HEK293 (cell line): ENCODE measurements around the gene APBA1.

Source experiments
- GLI2 ChIP-seq: fragments of 450-650 bp; formaldehyde crosslinking; IDR thresholded peaks from 2 replicates; pipeline ENCODE4; 2017; ENCODE audit warnings: missing biosample characterization, missing genetic modification characterization, low read depth, borderline replicate concordance
- HOXA7 ChIP-seq: sonication (generic); formaldehyde crosslinking; IDR thresholded peaks from 2 replicates; pipeline ENCODE4 v1.8.1; 2022; ENCODE audit warnings: missing genetic modification reagents, borderline replicate concordance
- ZBTB21 ChIP-seq: fragments of 450-650 bp; formaldehyde crosslinking; IDR thresholded peaks from 2 replicates; pipeline ENCODE4 v1.5.1; 2017; ENCODE audit warnings: missing biosample characterization, missing genetic modification characterization
- ZFP3 ChIP-seq: fragments of 450-650 bp; formaldehyde crosslinking; IDR thresholded peaks from 2 replicates; pipeline ENCODE4 v1.5.1; 2016; ENCODE audit warnings: low read depth, missing biosample characterization, missing genetic modification characterization
- ZNF121 ChIP-seq: fragments of 450-650 bp; formaldehyde crosslinking; IDR thresholded peaks from 2 replicates; pipeline ENCODE4 v1.5.1; 2016; ENCODE audit warnings: missing biosample characterization, missing genetic modification characterization
- ZNF335 ChIP-seq: fragments of 450-650 bp; formaldehyde crosslinking; conservative IDR thresholded peaks from 2 replicates; pipeline ENCODE4 v1.5.1; 2016; ENCODE audit warnings: missing biosample characterization, missing genetic modification characterization
- ZNF354C ChIP-seq: fragments of 450-650 bp; formaldehyde crosslinking; IDR thresholded peaks from 2 replicates; pipeline ENCODE4 v1.5.1; 2016; ENCODE audit warnings: missing biosample characterization, missing genetic modification characterization, low read depth, borderline replicate concordance
- ZNF664 ChIP-seq: fragments of 450-650 bp; formaldehyde crosslinking; IDR thresholded peaks from 2 replicates; pipeline ENCODE4 v1.5.1; 2016; ENCODE audit warnings: missing biosample characterization, missing genetic modification characterization
- TF ChIP-seq, protein P1 (sequence below): fragments of 450-650 bp; formaldehyde crosslinking; IDR thresholded peaks from 2 replicates; pipeline ENCODE4 v1.5.1; 2016; ENCODE audit warnings: missing biosample characterization, missing genetic modification characterization
- TF ChIP-seq, protein P2 (sequence below): fragments of 450-650 bp; formaldehyde crosslinking; IDR thresholded peaks from 2 replicates; pipeline ENCODE4 v1.5.1; 2016; ENCODE audit warnings: missing biosample characterization, missing genetic modification characterization

DNA sequence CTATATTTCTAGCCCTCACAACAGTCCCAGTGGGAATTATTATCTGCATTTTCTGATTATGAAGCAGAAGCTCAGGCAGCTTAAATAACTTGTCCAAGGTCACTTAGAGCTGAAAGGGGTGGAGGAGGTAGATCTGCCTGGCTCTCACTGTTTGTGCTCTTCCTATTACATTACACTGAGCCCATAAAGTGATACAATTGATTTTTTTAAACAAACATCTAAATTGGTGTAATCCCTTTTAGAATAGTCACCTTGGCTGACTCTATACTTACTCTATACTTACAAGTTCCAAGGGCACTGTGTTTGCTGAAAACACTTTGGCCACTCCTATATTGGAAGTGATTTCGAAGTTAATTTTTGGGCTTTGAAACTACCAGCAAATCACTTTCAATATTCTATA is 144.7 kb downstream of the APBA1 start:
- TF ChIP-seq ZFP3: no peak
- TF ChIP-seq, protein P1, sequence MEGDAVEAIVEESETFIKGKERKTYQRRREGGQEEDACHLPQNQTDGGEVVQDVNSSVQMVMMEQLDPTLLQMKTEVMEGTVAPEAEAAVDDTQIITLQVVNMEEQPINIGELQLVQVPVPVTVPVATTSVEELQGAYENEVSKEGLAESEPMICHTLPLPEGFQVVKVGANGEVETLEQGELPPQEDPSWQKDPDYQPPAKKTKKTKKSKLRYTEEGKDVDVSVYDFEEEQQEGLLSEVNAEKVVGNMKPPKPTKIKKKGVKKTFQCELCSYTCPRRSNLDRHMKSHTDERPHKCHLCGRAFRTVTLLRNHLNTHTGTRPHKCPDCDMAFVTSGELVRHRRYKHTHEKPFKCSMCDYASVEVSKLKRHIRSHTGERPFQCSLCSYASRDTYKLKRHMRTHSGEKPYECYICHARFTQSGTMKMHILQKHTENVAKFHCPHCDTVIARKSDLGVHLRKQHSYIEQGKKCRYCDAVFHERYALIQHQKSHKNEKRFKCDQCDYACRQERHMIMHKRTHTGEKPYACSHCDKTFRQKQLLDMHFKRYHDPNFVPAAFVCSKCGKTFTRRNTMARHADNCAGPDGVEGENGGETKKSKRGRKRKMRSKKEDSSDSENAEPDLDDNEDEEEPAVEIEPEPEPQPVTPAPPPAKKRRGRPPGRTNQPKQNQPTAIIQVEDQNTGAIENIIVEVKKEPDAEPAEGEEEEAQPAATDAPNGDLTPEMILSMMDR (tag by site-specific recombination): no peak
- TF ChIP-seq GLI2 (tag by site-specific recombination): no peak
- no peak for TF ChIP-seq ZNF335 (tag by site-specific recombination)
- TF ChIP-seq HOXA7 (CRISPR knock-in tag): no peak
- TF ChIP-seq, protein P2, sequence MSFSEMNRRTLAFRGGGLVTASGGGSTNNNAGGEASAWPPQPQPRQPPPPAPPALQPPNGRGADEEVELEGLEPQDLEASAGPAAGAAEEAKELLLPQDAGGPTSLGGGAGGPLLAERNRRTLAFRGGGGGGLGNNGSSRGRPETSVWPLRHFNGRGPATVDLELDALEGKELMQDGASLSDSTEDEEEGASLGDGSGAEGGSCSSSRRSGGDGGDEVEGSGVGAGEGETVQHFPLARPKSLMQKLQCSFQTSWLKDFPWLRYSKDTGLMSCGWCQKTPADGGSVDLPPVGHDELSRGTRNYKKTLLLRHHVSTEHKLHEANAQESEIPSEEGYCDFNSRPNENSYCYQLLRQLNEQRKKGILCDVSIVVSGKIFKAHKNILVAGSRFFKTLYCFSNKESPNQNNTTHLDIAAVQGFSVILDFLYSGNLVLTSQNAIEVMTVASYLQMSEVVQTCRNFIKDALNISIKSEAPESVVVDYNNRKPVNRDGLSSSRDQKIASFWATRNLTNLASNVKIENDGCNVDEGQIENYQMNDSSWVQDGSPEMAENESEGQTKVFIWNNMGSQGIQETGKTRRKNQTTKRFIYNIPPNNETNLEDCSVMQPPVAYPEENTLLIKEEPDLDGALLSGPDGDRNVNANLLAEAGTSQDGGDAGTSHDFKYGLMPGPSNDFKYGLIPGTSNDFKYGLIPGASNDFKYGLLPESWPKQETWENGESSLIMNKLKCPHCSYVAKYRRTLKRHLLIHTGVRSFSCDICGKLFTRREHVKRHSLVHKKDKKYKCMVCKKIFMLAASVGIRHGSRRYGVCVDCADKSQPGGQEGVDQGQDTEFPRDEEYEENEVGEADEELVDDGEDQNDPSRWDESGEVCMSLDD: no peak
- TF ChIP-seq ZNF354C (tag by site-specific recombination): no peak
- no peak for TF ChIP-seq ZBTB21 (tag by site-specific recombination)
- no peak for TF ChIP-seq ZNF121 (tag by site-specific recombination)
- no peak for TF ChIP-seq ZNF664
